Naive thymus-derived CD4-positive, alpha-beta T cell (primary cell): ENCODE measurements around the gene SNX14. TPM values are rescaled to one million over a fixed set of nuclear protein-coding genes. Genes with fewer than 3 reads are reported as not detected.

ENCODE experiments used
- ATAC-seq: fragments of 150-1000 bp; cut with Tn5 transposase; 2 replicates; pipeline ENCODE4 v1.10.0; 2021; ENCODE audit warnings: mild to moderate bottlenecking, moderate library complexity
- CTCF ChIA-PET: fragments of 350-600 bp; sonication (Branson Sonifier 250); formaldehyde crosslinking; loops from one replicate; lab custom pipeline; 2021; ENCODE audit warnings: antibody characterized with exemption; lab: Charles Lee
- POLR2A ChIA-PET: fragments of 350-600 bp; sonication (Branson Sonifier 250); formaldehyde crosslinking; loops from one replicate; lab custom pipeline; 2021; ENCODE audit warnings: antibody characterized with exemption, inconsistent platforms; lab: Charles Lee
- DNase-seq, 9 donors: peaks; one replicate each; pipeline versions ENCODE4 v3.0.0 to v3.0.0-alpha.2; 2020 to 2022; ENCODE audit warnings: mixed read lengths in 1 of 9
- H3K27ac ChIP-seq: one replicate; pipeline ENCODE4 v1.7.0; 2013; ENCODE audit warnings: mild to moderate bottlenecking, low read depth, low read length, moderate library complexity
- H3K27me3 ChIP-seq, 2 donors: one replicate each; pipeline ENCODE4 v1.7.0; 2013; ENCODE audit warnings: low read length in 2 of 2, mild to moderate bottlenecking in 2 of 2, moderate library complexity in 2 of 2; ENCODE audit not compliant: control insufficient read depth in 2 of 2, insufficient read depth in 2 of 2
- H3K36me3 ChIP-seq, 3 experiments: 1 replicate in 2 of 3; 2 replicates in 1 of 3; pipeline ENCODE4 v1.7.0; 2013; ENCODE audit warnings: low read length in 3 of 3, mild to moderate bottlenecking in 3 of 3, moderate library complexity in 1 of 3; ENCODE audit not compliant: insufficient read depth in 3 of 3, control insufficient read depth in 2 of 3
- H3K4me1 ChIP-seq, 2 donors: one replicate each; pipeline ENCODE4 v1.7.0; 2013; ENCODE audit warnings: low read length in 2 of 2, mild to moderate bottlenecking in 2 of 2, moderate library complexity in 1 of 2; ENCODE audit not compliant: control insufficient read depth in 2 of 2, insufficient read depth in 2 of 2
- H3K4me3 ChIP-seq: 2 replicates; pipeline ENCODE4 v1.7.0; 2013; ENCODE audit warnings: mild to moderate bottlenecking, low read length
- H3K9me3 ChIP-seq, 3 experiments: 1 replicate in 2 of 3; 2 replicates in 1 of 3; pipeline ENCODE4 v1.7.0; 2013; ENCODE audit warnings: low read length in 3 of 3; ENCODE audit not compliant: control insufficient read depth in 2 of 3
- H3K27ac Mint-ChIP-seq, 9 donors: one replicate each; pipeline ENCODE4 v1.8.0; 2020 to 2022; ENCODE audit warnings: mixed read lengths in 9 of 9, mild to moderate bottlenecking in 8 of 9, moderate library complexity in 5 of 9, inconsistent platforms in 2 of 9
- H3K27me3 Mint-ChIP-seq, 5 donors: one replicate each; pipeline ENCODE4 v1.8.0; 2021 to 2022; ENCODE audit warnings: mixed read lengths in 5 of 5, mild to moderate bottlenecking in 1 of 5
- H3K36me3 Mint-ChIP-seq, 5 donors: one replicate each; pipeline ENCODE4 v1.8.0; 2020 to 2022; ENCODE audit warnings: mixed read lengths in 5 of 5, mild to moderate bottlenecking in 3 of 5, inconsistent platforms in 1 of 5
- H3K4me1 Mint-ChIP-seq, 7 donors: one replicate each; pipeline ENCODE4 v1.8.0; 2020 to 2022; ENCODE audit warnings: mixed read lengths in 7 of 7, mild to moderate bottlenecking in 3 of 7, inconsistent platforms in 1 of 7
- H3K4me3 Mint-ChIP-seq, 10 donors: one replicate each; pipeline ENCODE4 v1.8.0; 2020 to 2022; ENCODE audit warnings: mild to moderate bottlenecking in 10 of 10, mixed read lengths in 10 of 10, moderate library complexity in 6 of 10, inconsistent platforms in 2 of 10
- H3K9me3 Mint-ChIP-seq, 11 donors: one replicate each; pipeline ENCODE4 v1.8.0; 2020 to 2022; ENCODE audit warnings: mixed read lengths in 11 of 11, mild to moderate bottlenecking in 4 of 11, inconsistent platforms in 1 of 11, moderate library complexity in 1 of 11
- intact Hi-C, 2 donors: fragments of 100-400 bp; cut with micrococcal nuclease; formaldehyde crosslinking; loops; one replicate each; pipeline ENCODE4 v1.15.1; 2023
- polyA plus RNA-seq, 2 donors: library from polyadenylated mRNA; unstranded; fragments of 300-500 nt; fragmentation: Illumina TruSeq; gene quantifications; one replicate each; pipeline ENCODE4 v1.2.3, GENCODE V29; 2021
- total RNA-seq, 6 experiments: library from RNA in 5 of 6; stranded (reverse) in 5 of 6; gene quantifications; 1 replicate in 5 of 6; 2 replicates in 1 of 6; pipeline ENCODE4 v1.2.3 and lab custom pipeline; 2021 to 2026

Gene SNX14
- total and polyA plus RNA-seq, 7 experiments from 2014 or later = 30.1 to 71.8 (median 45.7) TPM

DNA sequence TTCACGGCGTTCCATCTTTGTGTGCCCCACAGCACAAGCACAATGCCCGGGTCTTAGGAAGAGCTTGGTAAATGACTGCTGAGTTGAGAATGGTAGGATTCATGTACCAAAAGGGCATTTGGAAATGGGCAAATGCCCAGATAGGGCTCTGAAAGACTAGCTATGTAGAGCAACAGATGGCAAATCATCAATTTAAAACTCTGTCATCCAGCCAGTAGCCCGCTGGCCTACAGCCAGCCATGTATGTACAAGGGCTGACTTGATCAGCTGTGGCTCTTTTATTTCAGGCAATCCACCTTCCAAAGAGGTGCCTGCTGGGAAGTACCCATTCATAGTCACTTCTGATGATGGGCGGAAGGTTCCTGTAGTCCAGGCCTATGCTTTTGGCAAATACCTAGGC lies 108.7 kb downstream of the SNX14 start:
- H3K27ac Mint-ChIP-seq = no peak overlapping the region
- ChIA-PET CTCF (interaction anchor here (0.9 to 1.2 kb wide), 4 partner anchors 10 to 130 kb away, joined by 3 to 4 read pairs (median 3); no protein-coding TSS in a partner anchor), POLR2A (no interaction called here)
- H3K4me3 Mint-ChIP-seq = no peak overlapping the region
- H3K9me3 ChIP-seq = no peaks in the 10 kb centered on the region
- ATAC-seq = no peak
- peaks cover 0 to 4% (median 0%) of the 10 kb centered on the region in 5 donors for H3K27me3 Mint-ChIP-seq
- peaks cover 0 to 8% (median 0%) of the 10 kb centered on the region in 5 donors for H3K36me3 Mint-ChIP-seq
- peaks cover 0 to 17% (median 6%) of the 10 kb centered on the region in 7 donors for H3K4me1 Mint-ChIP-seq
- no peaks in the 10 kb centered on the region for H3K9me3 Mint-ChIP-seq
- no peak overlapping the region for H3K4me3 ChIP-seq
- no peaks in the 10 kb centered on the region for H3K27me3 ChIP-seq
- H3K36me3 ChIP-seq = no peaks in the 10 kb centered on the region
- no peaks in the 10 kb centered on the region for H3K4me1 ChIP-seq
- no peak for DNase-seq
- H3K27ac ChIP-seq = no peak overlapping the region
- intact Hi-C loops = loop anchor here in 1 of 2 donors (5.0 kb wide), 1 partner anchor 113 kb away; no protein-coding TSS in a partner anchor

DNA sequence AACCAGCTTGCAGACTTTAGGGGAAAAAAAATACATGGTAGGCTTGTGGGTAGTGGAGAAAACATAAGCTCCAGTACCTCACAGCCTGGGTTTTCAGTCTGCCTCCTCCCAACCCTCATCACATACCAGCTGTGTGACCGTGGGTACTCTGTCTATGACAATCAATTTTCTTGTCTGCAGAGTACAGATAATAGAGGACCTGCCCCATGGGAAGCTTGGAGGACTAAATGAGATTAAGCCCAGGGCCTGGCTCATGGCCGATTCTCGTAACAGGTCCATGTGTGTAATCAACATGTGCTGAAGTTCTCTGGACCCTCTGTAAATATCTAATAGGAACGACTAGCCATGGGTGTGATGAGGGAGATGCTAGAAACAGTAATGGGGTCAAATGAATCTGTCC lies 109.8 kb downstream of the SNX14 start:
- Histone ChIP-seq H3K9me3 (no peaks in the 10 kb centered on the region), H3K27me3 (no peaks in the 10 kb centered on the region), H3K27ac (no peak overlapping the region), H3K4me1 (no peaks in the 10 kb centered on the region), H3K36me3 (no peaks in the 10 kb centered on the region), H3K4me3 (no peak overlapping the region)
- peak overlapping the region in 1 of 9 donors; percentile 9 for H3K27ac Mint-ChIP-seq
- H3K4me3 Mint-ChIP-seq = no peak overlapping the region
- no peak for DNase-seq
- intact Hi-C loops = loop anchor here (1.0 to 5.0 kb wide), 8 partner anchors 19 to 1600 kb away; partner anchors contain the start of gene NT5E (in 1 of the 2)
- POLR2A ChIA-PET = no interaction called here
- CTCF ChIA-PET = interaction anchor here (0.9 to 2.0 kb wide), 4 partner anchors 16 to 129 kb away, joined by 3 to 13 read pairs (median 3); no protein-coding TSS in a partner anchor
- no peak for ATAC-seq
- H3K9me3 Mint-ChIP-seq = no peaks in the 10 kb centered on the region
- H3K4me1 Mint-ChIP-seq = peaks cover 0 to 17% (median 6%) of the 10 kb centered on the region in 7 donors
- peaks cover 0 to 9% (median 0%) of the 10 kb centered on the region in 5 donors for H3K36me3 Mint-ChIP-seq
- H3K27me3 Mint-ChIP-seq = peaks cover 0 to 4% (median 0%) of the 10 kb centered on the region in 5 donors

DNA sequence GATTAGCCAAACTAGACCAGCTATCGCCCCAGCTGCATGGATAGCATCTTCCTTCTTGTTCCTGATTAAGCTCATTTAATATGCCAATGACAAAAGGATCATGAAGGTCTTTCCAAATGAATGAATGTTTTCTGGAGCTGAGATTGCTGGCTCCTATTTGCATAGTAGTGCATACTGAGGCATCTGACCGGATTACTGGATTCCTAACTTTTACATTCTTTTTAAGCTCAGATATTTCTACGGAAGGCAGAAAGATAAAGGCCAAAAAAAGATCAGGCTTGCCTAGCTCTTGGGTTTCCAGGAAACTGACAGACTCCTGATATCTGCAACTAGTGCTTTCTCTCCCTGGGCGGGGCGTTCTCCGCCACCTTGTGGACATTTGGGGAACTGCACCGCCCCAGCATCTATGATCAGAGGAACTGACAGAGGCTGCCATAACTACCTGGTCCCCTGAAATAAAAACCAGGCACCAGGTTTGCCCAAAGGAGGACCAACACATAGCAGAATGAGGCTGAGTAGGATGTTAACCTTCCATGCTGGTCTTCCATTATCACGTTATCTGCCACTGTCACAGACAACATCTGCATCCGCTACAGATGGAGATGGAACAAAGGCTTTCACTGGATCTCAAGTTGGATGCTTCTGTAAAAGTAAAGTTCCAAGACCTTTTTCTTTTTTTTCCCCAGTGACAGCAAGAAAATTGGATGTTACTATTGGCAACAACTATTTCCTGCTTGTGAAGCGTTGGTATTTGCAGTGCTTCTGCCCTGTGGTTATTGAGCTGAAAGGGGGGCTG lies 110.6 kb downstream of the SNX14 start:
- H3K27ac ChIP-seq = no peak overlapping the region
- H3K27ac Mint-ChIP-seq = peak overlapping the region in 2 of 9 donors; percentile 17 to 60

DNA sequence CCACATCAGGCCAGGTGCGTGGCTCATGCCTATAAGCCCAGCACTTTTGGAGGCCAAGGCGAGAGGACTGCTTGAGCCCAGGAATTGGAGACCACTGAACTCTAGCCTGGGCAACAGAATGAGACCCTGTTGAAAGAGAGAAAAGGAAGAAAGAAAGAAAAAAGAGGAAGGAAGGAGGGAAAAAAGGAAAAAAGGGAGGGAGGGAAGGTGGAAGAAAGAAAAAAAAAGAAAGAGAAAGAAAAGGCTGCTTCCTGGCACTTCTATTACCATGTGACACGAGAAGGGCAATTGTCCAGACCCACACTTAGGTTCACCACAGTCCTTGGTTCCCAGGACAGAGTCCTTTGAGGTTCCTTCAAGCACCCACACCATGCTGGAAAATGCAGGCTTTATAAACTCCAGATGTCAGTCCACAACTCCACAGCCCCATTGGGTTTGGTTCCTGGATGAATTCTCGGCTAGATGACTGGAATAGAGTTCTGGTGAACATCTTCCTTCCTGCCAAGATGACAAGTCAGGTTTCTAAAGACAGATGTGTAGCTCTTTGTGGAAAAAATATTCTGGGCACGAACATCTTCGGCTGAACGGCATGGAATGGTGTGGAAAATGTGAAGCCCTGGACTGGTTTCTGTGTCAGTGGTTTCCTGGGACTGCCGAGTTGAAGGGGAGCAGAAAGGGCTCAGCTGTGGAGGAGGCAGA lies 111.3 kb downstream of the SNX14 start:
- ATAC-seq (no peak), DNase-seq (no peak)
- Histone ChIP-seq H3K4me1 (no peaks in the 10 kb centered on the region), H3K36me3 (no peaks in the 10 kb centered on the region), H3K27ac (no peak overlapping the region), H3K27me3 (no peaks in the 10 kb centered on the region), H3K4me3 (no peak overlapping the region), H3K9me3 (no peaks in the 10 kb centered on the region)
- intact Hi-C loops = loop anchor here in 1 of 2 donors (2.0 to 5.0 kb wide), 2 partner anchors 34 to 110 kb away; no protein-coding TSS in a partner anchor
- POLR2A ChIA-PET = no interaction called here
- Mint-ChIP-seq H3K9me3 (no peaks in the 10 kb centered on the region), H3K27ac (peak overlapping the region in 1 of 9 donors; percentile 60), H3K4me1 (peaks cover 0 to 25% (median 6%) of the 10 kb centered on the region in 7 donors), H3K27me3 (peaks cover 0 to 3% (median 0%) of the 10 kb centered on the region in 5 donors), H3K36me3 (peaks cover 0 to 16% (median 0%) of the 10 kb centered on the region in 5 donors), H3K4me3 (no peak overlapping the region)
- CTCF ChIA-PET = interaction anchor here (0.6 to 2.0 kb wide), 10 partner anchors 10 to 130 kb away, joined by 3 to 13 read pairs (median 4); no protein-coding TSS in a partner anchor

More for the DNA sequence above, 110.6 kb downstream of the SNX14 start:
- CTCF ChIA-PET = interaction anchor here (0.6 to 2.0 kb wide), 12 partner anchors 9 to 131 kb away, joined by 3 to 13 read pairs (median 4); no protein-coding TSS in a partner anchor
- Mint-ChIP-seq H3K9me3 (no peaks in the 10 kb centered on the region), H3K27me3 (peaks cover 0 to 4% (median 0%) of the 10 kb centered on the region in 5 donors), H3K36me3 (peaks cover 0 to 10% (median 0%) of the 10 kb centered on the region in 5 donors), H3K4me1 (peaks cover 0 to 20% (median 6%) of the 10 kb centered on the region in 7 donors), H3K4me3 (peak overlapping the region in 1 of 10 donors; percentile 18)
- Histone ChIP-seq H3K4me3 (no peak overlapping the region), H3K9me3 (no peaks in the 10 kb centered on the region), H3K27me3 (no peaks in the 10 kb centered on the region), H3K4me1 (no peaks in the 10 kb centered on the region), H3K36me3 (no peaks in the 10 kb centered on the region)
- intact Hi-C loops = loop anchor here (1.0 to 5.0 kb wide), 8 partner anchors 18 to 1599 kb away; partner anchors contain the start of gene NT5E (in 1 of the 2)
- ATAC-seq (peak; percentile 91), DNase-seq (peak; percentile 29 to 87 (median 66))
- POLR2A ChIA-PET = no interaction called here

DNA sequence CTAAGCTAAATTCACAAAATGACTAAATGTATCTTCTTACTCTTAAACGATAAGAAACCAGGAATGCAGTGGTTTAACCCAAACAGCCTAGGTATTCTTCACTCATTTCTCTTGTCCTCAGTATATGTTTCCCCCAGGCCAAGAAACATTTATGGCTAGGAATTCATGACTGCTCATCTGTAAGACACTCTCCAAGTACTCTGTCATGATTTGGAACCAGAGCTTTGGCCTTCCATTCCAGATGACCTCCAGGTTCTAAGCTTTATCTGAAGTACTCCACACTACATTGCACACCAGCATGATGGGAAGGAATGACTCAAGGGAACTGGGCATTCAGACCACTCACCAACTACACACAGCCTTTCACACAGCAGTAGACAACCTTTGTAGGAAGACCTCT lies 114.5 kb downstream of the SNX14 start:
- ChIA-PET CTCF (interaction anchor here (0.7 kb wide), 2 partner anchors 11 to 187 kb away, joined by 3 read pairs; no protein-coding TSS in a partner anchor), POLR2A (no interaction called here)
- Histone ChIP-seq H3K9me3 (no peaks in the 10 kb centered on the region), H3K36me3 (no peaks in the 10 kb centered on the region), H3K4me3 (no peak overlapping the region), H3K27ac (no peak overlapping the region), H3K27me3 (no peaks in the 10 kb centered on the region), H3K4me1 (no peaks in the 10 kb centered on the region)
- Mint-ChIP-seq H3K9me3 (peaks cover 0 to 3% (median 0%) of the 10 kb centered on the region in 11 donors), H3K27ac (no peak overlapping the region), H3K36me3 (peaks cover 0 to 20% (median 0%) of the 10 kb centered on the region in 5 donors), H3K27me3 (peaks cover 0 to 4% (median 0%) of the 10 kb centered on the region in 5 donors), H3K4me3 (no peak overlapping the region), H3K4me1 (peaks cover 0 to 25% (median 6%) of the 10 kb centered on the region in 7 donors)
- ATAC-seq = no peak
- intact Hi-C loops = no loop called here
- DNase-seq = no peak

DNA sequence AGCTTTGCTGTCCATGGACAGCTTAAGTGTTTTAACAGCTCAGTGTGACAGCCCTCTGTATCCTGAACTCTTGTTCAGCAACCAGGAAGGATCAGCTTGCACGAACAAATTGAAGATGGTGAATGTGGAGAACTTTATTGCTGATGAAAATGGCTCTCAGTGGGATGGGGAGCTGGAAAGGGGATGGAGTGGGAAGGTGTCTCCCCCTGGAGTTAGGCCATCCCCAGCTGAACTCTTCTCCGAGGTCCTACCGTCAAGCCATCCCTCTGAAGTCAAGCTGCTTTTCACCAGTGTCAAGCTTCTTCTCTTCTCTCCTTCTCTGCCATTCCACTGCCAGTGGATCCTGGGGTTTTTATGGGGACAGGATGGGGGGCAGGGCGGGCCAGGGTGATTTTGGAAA lies 117.1 kb downstream of the SNX14 start:
- intact Hi-C loops = no loop called here
- no peak overlapping the region for H3K27ac ChIP-seq
- Mint-ChIP-seq H3K27me3 (peaks cover 0 to 4% (median 0%) of the 10 kb centered on the region in 5 donors), H3K27ac (peak overlapping the region in 1 of 9 donors; percentile 63), H3K4me1 (peaks cover 0 to 12% (median 0%) of the 10 kb centered on the region in 7 donors), H3K36me3 (peaks cover 0 to 26% (median 0%) of the 10 kb centered on the region in 5 donors), H3K9me3 (peaks cover 0 to 3% (median 0%) of the 10 kb centered on the region in 11 donors), H3K4me3 (no peak overlapping the region)
- H3K4me3 ChIP-seq = no peak overlapping the region
- ChIA-PET POLR2A (no interaction called here), CTCF (no interaction called here)
- no peaks in the 10 kb centered on the region for H3K9me3 ChIP-seq
- no peak for ATAC-seq
- no peaks in the 10 kb centered on the region for H3K27me3 ChIP-seq
- no peak for DNase-seq
- no peaks in the 10 kb centered on the region for H3K4me1 ChIP-seq
- no peaks in the 10 kb centered on the region for H3K36me3 ChIP-seq
